HUDEP-2 (cell line): ENCODE data around the gene CASP3.
"Not testable (repeated sequence)": the region's sequence is repeated elsewhere in the genome, so short reads cannot be mapped to it uniquely, and the experiment has no call there.

ENCODE experiments used
- DNase-seq, 76 experiments: peaks; one replicate each; lab custom pipeline; 2025; ENCODE audit not compliant: unreplicated experiment in 76 of 76; lab: John Stamatoyannopoulos, UW

Gene CASP3

DNA sequence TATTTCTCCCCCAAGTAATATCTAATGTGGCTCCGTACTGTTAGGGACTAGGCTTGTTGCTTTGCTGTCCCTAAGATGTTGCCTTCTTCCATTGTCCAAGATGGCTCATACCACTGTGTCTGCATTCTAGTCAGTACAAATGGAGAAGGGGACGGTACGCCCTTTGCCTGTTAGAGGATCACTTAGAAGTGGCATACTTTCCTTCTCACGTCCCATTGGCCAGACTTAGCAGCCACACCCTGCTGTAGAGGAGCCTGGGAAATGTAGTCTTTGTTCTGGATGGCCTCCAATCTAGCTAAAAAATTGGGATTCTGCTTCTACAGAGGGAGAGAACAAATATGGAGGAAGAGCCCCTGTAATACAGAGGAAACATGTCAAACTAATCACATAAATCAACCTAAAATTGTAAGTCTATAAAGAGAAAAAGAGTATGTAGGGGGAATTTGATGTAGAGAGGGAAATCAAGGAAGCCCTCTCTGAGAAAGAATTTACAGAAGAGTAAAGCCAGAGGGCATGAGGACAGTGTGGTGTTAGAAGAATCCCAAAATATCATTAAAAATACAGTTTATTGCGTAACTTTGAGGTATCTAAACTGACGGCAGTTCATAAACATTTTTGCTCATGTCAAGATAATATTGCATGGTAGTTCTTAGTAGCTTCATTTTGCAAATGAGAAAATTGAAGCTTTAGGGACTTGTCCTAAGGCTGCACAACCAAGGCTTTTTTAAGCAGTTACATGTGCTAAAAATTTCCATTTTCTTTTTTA is 15.4 kb upstream of the CASP3 start:
- DNase-seq: peak in 14 of 76 experiments; percentile 1 to 48 (median 17)

GRCh38 chr4:184662236-184662635 is 13.0 kb upstream of the CASP3 start:
- DNase-seq: no peak

DNA sequence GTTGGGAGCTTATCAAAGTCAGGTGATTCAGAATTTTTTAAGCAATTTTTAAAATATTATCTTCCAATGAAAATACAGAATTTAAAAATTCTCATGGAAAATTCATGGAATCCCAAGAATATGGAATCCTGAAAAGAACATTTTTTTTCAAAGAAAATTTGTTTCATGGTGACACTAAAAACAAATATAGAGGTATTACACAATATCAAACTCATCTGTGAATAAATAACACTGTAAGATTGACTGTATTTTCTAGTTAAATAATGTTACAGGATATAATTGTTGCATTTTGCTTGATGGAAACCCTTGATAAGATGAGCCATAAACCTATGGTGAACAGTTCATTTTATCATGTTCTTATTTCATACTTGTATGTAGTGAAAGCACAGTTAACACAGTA is 11.7 kb upstream of the CASP3 start:
- no peak for DNase-seq

GRCh38 chr4:184657820-184658219 is 8.6 kb upstream of the CASP3 start:
- not testable (repeated sequence) for DNase-seq

- no peak for DNase-seq
These were observed 7.9 kb upstream of the CASP3 start for GRCh38 chr4:184657144-184657543.

GRCh38 chr4:184655889-184656869 is 6.9 kb upstream of the CASP3 start:
- no peak for DNase-seq

DNA sequence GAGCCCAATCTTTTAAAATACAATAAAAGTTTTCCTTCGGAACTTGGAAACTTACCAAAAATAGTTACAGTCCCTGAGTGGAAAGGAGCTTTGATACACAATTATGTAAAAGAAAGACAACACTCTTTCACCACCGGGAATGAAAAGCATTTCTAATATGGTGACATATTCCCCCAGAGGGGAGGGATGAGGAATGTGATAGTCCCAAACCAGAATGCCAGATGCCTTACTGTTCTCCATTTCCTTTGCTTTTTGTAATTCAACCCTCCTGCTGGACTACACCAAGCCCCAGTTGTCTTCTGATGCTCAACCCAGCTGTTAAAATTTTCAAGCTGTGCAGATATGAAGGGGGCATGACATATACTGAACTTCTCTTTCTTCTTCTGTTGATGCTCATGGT is 4.4 kb upstream of the CASP3 start:
- no peak for DNase-seq

DNA sequence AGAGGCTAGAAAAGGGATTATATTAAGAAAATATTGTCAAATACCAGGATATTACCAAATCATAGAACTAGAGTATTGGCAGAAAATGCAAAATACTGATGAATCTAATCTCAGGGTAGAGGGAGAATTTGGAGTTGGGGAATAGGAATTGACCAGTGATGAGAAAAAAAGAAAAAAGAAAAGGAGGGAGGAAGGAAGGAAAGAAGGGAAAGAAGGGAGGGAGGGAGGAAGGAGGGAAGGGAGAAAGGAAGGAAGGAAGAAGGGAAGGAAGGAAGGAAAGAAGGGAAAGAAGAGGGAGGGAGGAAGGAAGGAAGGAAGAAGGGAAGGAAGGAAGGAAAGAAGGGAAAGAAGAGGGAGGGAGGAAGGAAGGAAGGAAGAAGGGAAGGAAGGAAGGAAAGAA is 3.4 kb upstream of the CASP3 start:
- DNase-seq: not testable (repeated sequence)

DNA sequence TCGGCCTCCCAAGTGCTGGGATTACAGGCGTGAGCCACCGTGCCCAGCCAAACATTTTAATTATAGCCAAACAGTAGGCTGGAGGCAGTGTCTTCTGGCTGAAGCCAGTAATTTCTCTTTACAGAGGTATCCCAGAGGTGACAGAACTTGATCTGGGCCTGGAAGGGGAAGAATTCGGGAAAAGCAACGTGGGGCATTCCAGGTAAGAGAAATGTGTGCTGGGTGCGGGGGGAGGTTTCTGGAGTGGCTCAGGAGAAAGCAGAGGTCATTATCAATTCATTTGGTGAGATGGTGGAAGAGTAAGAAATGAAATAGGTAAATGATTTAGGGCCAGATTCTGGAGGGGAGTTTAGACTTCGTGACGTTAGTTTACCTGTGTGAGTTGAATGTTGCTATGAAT is 2.7 kb upstream of the CASP3 start:
- no peak for DNase-seq

- peak in 14 of 76 experiments; percentile 2 to 46 (median 27) for DNase-seq
These were observed 966 bp upstream of the CASP3 start for GRCh38 chr4:184649971-184650855.

GRCh38 chr4:184648313-184649025 is 778 bp downstream of the CASP3 start:
- DNase-seq: peak in 38 of 76 experiments; percentile 4 to 55 (median 24)

DNA sequence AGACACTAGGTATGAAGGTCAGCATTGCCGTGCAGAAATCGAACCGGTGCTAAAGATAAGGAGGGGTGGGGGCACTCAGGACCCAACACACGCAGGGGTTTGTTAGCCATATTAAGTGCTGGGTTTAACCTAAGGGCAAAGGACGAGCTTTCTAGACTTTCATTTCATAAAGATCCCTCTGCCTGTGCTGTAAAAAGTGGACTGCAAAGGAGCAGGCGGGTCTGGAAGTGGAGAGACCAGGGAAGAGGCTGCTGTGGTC is 1.3 kb downstream of the CASP3 start:
- peak in 2 of 76 experiments; percentile 13 to 33 for DNase-seq

- DNase-seq: no peak
These were observed 1.8 kb downstream of the CASP3 start for GRCh38 chr4:184647266-184648053.

DNA sequence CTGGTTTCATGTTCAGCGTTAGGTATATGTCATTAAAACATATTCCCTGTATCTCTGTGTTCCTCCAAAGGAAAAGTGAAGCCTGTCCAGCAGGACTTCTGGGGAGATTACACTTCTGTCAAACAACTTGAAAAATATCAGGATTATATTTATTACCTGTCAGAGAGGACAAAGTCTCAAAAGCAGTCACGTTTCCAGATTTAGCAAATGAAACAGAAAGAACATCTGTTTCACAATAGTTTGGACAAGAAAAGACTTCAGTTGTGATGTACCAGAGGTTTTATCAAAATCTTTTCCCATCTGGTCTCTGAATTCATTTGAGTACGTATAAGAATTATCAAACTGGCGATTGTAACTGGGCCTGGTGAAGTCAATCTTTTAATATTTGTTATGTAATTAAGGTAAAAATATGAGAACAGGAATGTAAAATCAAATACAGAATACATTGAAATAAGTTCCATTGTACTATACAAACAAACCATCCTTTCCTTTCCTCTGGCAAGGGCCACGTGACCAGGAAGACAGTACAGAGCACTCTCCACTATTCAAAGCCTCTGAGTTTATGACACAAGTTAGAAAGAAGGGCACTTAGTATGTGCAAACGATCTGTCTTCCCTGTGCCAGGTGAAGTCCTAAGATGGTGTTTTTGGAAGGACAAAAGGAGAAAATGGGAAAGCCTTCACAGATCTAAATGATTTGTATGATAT is 3.2 kb downstream of the CASP3 start:
- DNase-seq: no peak

GRCh38 chr4:184644553-184645307 is 4.5 kb downstream of the CASP3 start:
- no peak for DNase-seq

- no peak for DNase-seq
These were observed 5.5 kb downstream of the CASP3 start for GRCh38 chr4:184643731-184644130.

DNA sequence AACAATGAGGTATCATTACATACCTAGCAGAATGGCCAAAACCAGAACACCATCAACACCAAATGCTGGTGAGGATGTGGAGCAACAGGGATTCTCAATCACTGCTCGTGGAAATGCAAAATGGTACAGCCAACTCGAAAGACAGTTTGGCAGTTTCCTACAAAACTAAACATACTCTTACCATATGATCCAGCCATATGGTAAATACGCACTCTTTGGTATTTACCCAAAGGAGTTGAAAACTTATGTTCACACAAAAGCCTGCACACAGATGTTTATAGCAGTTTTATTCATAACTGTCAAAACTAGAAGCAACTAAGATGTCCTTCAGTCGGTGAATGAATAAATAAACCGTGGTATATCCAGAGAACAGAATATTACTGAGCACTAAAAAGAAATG is 7.8 kb downstream of the CASP3 start:
- DNase-seq: no peak

DNA sequence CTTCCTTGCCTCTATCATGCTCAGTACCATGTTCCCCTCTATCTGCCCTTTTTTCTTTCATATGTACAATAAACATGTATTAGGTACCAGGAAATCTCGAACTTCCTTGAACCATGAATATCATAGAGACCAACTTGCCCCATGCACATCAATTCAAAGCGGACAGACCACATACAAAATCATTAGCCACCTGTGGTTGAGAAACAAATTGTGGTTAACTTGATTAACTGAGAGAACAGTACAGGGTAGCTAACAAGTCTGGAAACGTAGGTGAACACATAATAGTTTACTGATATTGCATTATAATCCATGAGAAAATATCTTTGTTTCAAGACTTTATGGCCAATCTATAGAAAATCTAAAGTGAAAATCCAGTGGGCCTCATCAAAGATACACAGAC is 8.2 kb downstream of the CASP3 start:
- no peak for DNase-seq
